GM23248 (cell line): ENCODE data around the gene MASP1. TPM values are rescaled to one million over a fixed set of nuclear protein-coding genes. Genes with fewer than 3 reads are reported as not detected.
"Not testable (repeated sequence)": the region's sequence is repeated elsewhere in the genome, so short reads cannot be mapped to it uniquely, and the experiment has no call there.

Experiments used
- DNase-seq: peaks from one replicate; pipeline ENCODE4 v3.0.0-alpha.2; 2015
- H2AFZ ChIP-seq: fragments of 200-600 bp; sonication (generic); 2 replicates; pipeline ENCODE4 v1.6.1; 2016; ENCODE audit warnings: antibody characterized with exemption
- H3F3A ChIP-seq: fragments of 200-600 bp; sonication (generic); 2 replicates; pipeline ENCODE4 v1.6.1; 2016; ENCODE audit warnings: mild to moderate bottlenecking, antibody characterized with exemption, mixed run types; ENCODE audit not compliant: insufficient read depth
- H3K27ac ChIP-seq: fragments of 200-600 bp; sonication (generic); 2 replicates; pipeline ENCODE4 v1.5.1; 2016; ENCODE audit warnings: mild to moderate bottlenecking
- H3K27me3 ChIP-seq: fragments of 200-600 bp; sonication (generic); replicated peaks from 2 replicates; pipeline ENCODE4 v1.6.1; 2016; ENCODE audit warnings: mild to moderate bottlenecking; ENCODE audit not compliant: insufficient read depth
- H3K36me3 ChIP-seq: fragments of 200-600 bp; sonication (generic); 2 replicates; pipeline ENCODE4 v1.6.1; 2016; ENCODE audit warnings: low read depth, mild to moderate bottlenecking
- H3K4me1 ChIP-seq: fragments of 200-600 bp; sonication (generic); 2 replicates; pipeline ENCODE4 v1.6.1; 2016; ENCODE audit warnings: mild to moderate bottlenecking; ENCODE audit not compliant: insufficient read depth
- H3K4me2 ChIP-seq: fragments of 200-600 bp; sonication (generic); one replicate; pipeline ENCODE4 v1.6.1; 2016; ENCODE audit warnings: mild to moderate bottlenecking; ENCODE audit not compliant: unreplicated experiment
- H3K4me3 ChIP-seq: fragments of 200-600 bp; sonication (generic); 2 replicates; pipeline ENCODE4 v1.5.1; 2016; ENCODE audit warnings: mild to moderate bottlenecking
- H3K79me2 ChIP-seq: fragments of 200-600 bp; sonication (generic); 2 replicates; pipeline ENCODE4 v1.6.1; 2016; ENCODE audit warnings: mild to moderate bottlenecking; ENCODE audit not compliant: insufficient read depth
- H3K9ac ChIP-seq: fragments of 200-600 bp; sonication (generic); 2 replicates; pipeline ENCODE4 v1.6.1; 2016; ENCODE audit warnings: mild to moderate bottlenecking
- H3K9me2 ChIP-seq: fragments of 200-600 bp; sonication (generic); 2 replicates; pipeline ENCODE4 v1.6.1; 2016; ENCODE audit warnings: mixed run types, mild to moderate bottlenecking, moderate library complexity; ENCODE audit not compliant: insufficient read depth
- H3K9me3 ChIP-seq: fragments of 200-600 bp; sonication (generic); one replicate; pipeline ENCODE4 v1.6.1; 2017; ENCODE audit warnings: low read depth
- H4K20me1 ChIP-seq: fragments of 200-600 bp; sonication (generic); 2 replicates; pipeline ENCODE4 v1.6.0; 2016; ENCODE audit not compliant: insufficient read depth
- EZH2 ChIP-seq: fragments of 200-600 bp; sonication (generic); IDR thresholded peaks from 2 replicates; pipeline ENCODE4 v1.6.1; 2018; ENCODE audit warnings: antibody characterized with exemption, mild to moderate bottlenecking; ENCODE audit not compliant: insufficient read depth, poor library complexity, severe bottlenecking
- EZH2phosphoT487 ChIP-seq: fragments of 200-600 bp; sonication (generic); IDR thresholded peaks from 2 replicates; pipeline ENCODE4 v1.6.1; 2018; ENCODE audit warnings: antibody characterized with exemption, moderate library complexity, mild to moderate bottlenecking, low read depth; ENCODE audit not compliant: insufficient read depth
- WGBS, 2 experiments: methylation state at CpG; one replicate each; pipeline ENCODE4 v1.1.6; 2015 to 2017; ENCODE audit warnings: low lambda C conversion rate in 2 of 2, low coverage in 1 of 2; ENCODE audit errors: missing lambda C conversion rate in 2 of 2; 5-methylcytosine and 5-hydroxymethylcytosine counted together
- in situ Hi-C: fragments of 300-500 bp; cut with MboI; formaldehyde crosslinking; loops from 2 replicates; pipeline ENCODE4 v1.15.0; 2020
- polyA plus RNA-seq: library from polyadenylated mRNA; unstranded; fragments of >200 nt; fragmentation: Nextera tagmentation; extraction: Ambion mirVana; gene quantifications from 2 replicates; pipeline ENCODE4 v1.2.1, GENCODE V29; 2016
- total RNA-seq: library from RNA; depleted of rRNA; stranded (reverse); fragments of >200 nt; shearing (Covaris generic); gene quantifications from 2 replicates; pipeline ENCODE4 v1.2.3, GENCODE V29; 2014

The MASP1 gene
- total and polyA plus RNA-seq, 2 experiments from 2014 or later, result 32.8 to 52.3 TPM

GRCh38 chr3:187208159-187208558 lies 83.4 kb downstream of the MASP1 start:
- WGBS, 2 experiments, result 10 to 33% methylated on average over 1 of the region's 1 CpG
- Histone ChIP-seq H3K4me1 (peaks cover 54% of the 10 kb centered on the region), H3F3A (peaks cover 59% of the 10 kb centered on the region), H3K4me2 (no peak overlapping the region), H3K79me2 (no peaks in the 10 kb centered on the region), H3K9me2 (no peaks in the 10 kb centered on the region), H3K27ac (peak overlapping the region; percentile 19), H3K36me3 (no peaks in the 10 kb centered on the region), H2AFZ (no peak overlapping the region), H3K9ac (no peak overlapping the region), H3K27me3 (no peaks in the 10 kb centered on the region; the same call in 1 of the 2 replicates), H3K4me3 (0 out of 2 replicates have a peak overlapping the region, but pooled peaks have one; percentile 0), H4K20me1 (no peaks in the 10 kb centered on the region), H3K9me3 (no peaks in the 10 kb centered on the region)
- DNase-seq, result peak; percentile 68
- TF ChIP-seq EZH2phosphoT487 (no peak), EZH2 (no peak)
- in situ Hi-C loops, result no loop called here

- peak; percentile 28 for DNase-seq
- H3F3A ChIP-seq, result peaks cover 59% of the 10 kb centered on the region
- peak overlapping the region; percentile 19 for H3K27ac ChIP-seq
- TF ChIP-seq EZH2, result no peak
- TF ChIP-seq EZH2phosphoT487, result no peak
- H3K27me3 ChIP-seq, result no peaks in the 10 kb centered on the region; the same call in 1 of the 2 replicates
- no peaks in the 10 kb centered on the region for H3K9me2 ChIP-seq
- H3K4me1 ChIP-seq, result peaks cover 54% of the 10 kb centered on the region
- H2AFZ ChIP-seq, result no peak overlapping the region
- H3K9ac ChIP-seq, result no peak overlapping the region
- H4K20me1 ChIP-seq, result no peaks in the 10 kb centered on the region
- 0 out of 2 replicates have a peak overlapping the region, but pooled peaks have one; percentile 0 for H3K4me3 ChIP-seq
- H3K4me2 ChIP-seq, result no peak overlapping the region
- in situ Hi-C loops, result no loop called here
- no peaks in the 10 kb centered on the region for H3K79me2 ChIP-seq
- H3K9me3 ChIP-seq, result no peaks in the 10 kb centered on the region
- H3K36me3 ChIP-seq, result no peaks in the 10 kb centered on the region
Observed at GRCh38 chr3:187207624-187208023, 83.9 kb downstream of the MASP1 start.

GRCh38 chr3:187207062-187207461 lies 84.5 kb downstream of the MASP1 start:
- no peaks in the 10 kb centered on the region for H3K9me3 ChIP-seq
- H3K9ac ChIP-seq, result no peak overlapping the region
- no peak overlapping the region for H3K4me3 ChIP-seq
- no peaks in the 10 kb centered on the region; the same call in 1 of the 2 replicates for H3K27me3 ChIP-seq
- no peaks in the 10 kb centered on the region for H3K9me2 ChIP-seq
- no peak overlapping the region for H3K4me2 ChIP-seq
- H3K27ac ChIP-seq, result no peak overlapping the region
- no peak for DNase-seq
- H3K79me2 ChIP-seq, result no peaks in the 10 kb centered on the region
- WGBS, 2 experiments, result 55 to 59% methylated on average over 2 of the region's 2 CpGs
- H3K4me1 ChIP-seq, result peaks cover 48% of the 10 kb centered on the region
- in situ Hi-C loops, result no loop called here
- H3F3A ChIP-seq, result peaks cover 53% of the 10 kb centered on the region
- no peaks in the 10 kb centered on the region for H3K36me3 ChIP-seq
- no peak for TF ChIP-seq EZH2phosphoT487
- no peak for TF ChIP-seq EZH2
- no peak overlapping the region for H2AFZ ChIP-seq
- no peaks in the 10 kb centered on the region for H4K20me1 ChIP-seq

- Histone ChIP-seq H3K4me2 (no peak overlapping the region), H3K9ac (no peak overlapping the region), H3K36me3 (no peaks in the 10 kb centered on the region), H2AFZ (no peak overlapping the region), H3K4me1 (peaks cover 34% of the 10 kb centered on the region), H3K4me3 (no peak overlapping the region), H3K27me3 (no peaks in the 10 kb centered on the region; the same call in 1 of the 2 replicates), H4K20me1 (no peaks in the 10 kb centered on the region), H3F3A (peaks cover 39% of the 10 kb centered on the region), H3K9me3 (no peaks in the 10 kb centered on the region), H3K79me2 (no peaks in the 10 kb centered on the region), H3K9me2 (no peaks in the 10 kb centered on the region), H3K27ac (no peak overlapping the region)
- WGBS, 2 experiments, result 33 to 43% methylated on average over 2 of the region's 2 CpGs
- no peak for TF ChIP-seq EZH2phosphoT487
- no peak for TF ChIP-seq EZH2
- no peak for DNase-seq
- in situ Hi-C loops, result no loop called here
Observed at GRCh38 chr3:187205683-187206082, 85.9 kb downstream of the MASP1 start.

- H3K4me2 ChIP-seq, H3F3A ChIP-seq, H3K4me1 ChIP-seq, H3K9me3 ChIP-seq, in situ Hi-C loops, H3K27me3 ChIP-seq, H4K20me1 ChIP-seq, H3K36me3 ChIP-seq, DNase-seq, H3K79me2 ChIP-seq, H3K9me2 ChIP-seq, H3K4me3 ChIP-seq, H3K9ac ChIP-seq, H3K27ac ChIP-seq, H2AFZ ChIP-seq: not testable (repeated sequence)
- 92 to 93% methylated on average over 40 to 44 of the region's 44 CpGs for WGBS, 2 experiments
Observed at GRCh38 chr3:187199463-187200050, 92.0 kb downstream of the MASP1 start.
